Measurements from ENCODE around the gene COX15. TPM values are rescaled to one million over a fixed set of nuclear protein-coding genes. Genes with fewer than 3 reads are reported as not detected.

Gene COX15
- total RNA-seq, 4 donors from 2014 or later: 26.6 to 33.8 (median 32.9) TPM

DNA sequence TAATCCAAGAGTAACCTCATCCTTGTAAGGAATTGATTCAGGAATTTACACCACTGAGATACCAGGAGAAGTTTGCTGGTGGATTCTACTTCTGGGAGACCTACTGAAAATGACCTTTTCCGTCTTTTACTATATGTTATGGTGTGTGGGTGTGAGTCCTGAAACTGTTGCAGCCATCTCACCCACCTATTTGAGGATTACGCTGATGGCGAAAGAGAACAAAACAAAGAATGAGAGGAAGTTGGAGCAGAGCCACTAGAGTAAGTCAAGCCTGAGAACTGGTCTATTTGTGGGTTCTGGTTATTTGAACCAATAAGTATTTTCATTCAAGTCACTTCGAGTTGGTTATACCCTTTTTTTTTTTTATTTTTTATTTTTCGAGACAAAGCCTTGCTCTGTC lies 37.8 kb upstream of the COX15 start:
- DNase-seq: no peak
- Histone ChIP-seq H3K4me1 (no peaks in the 10 kb centered on the region), H3K4me3 (no peak overlapping the region), H3K36me3 (no peaks in the 10 kb centered on the region), H3K27ac (peak overlapping the region in 2 of 4 donors; percentile 15 to 32), H3K27me3 (no peaks in the 10 kb centered on the region), H3K9me3 (no peaks in the 10 kb centered on the region)
- TF ChIP-seq CTCF (IDR thresholded peaks at IDR 0.05): no peak
- no peak for TF ChIP-seq POLR2A (IDR thresholded peaks at IDR 0.05)

DNA sequence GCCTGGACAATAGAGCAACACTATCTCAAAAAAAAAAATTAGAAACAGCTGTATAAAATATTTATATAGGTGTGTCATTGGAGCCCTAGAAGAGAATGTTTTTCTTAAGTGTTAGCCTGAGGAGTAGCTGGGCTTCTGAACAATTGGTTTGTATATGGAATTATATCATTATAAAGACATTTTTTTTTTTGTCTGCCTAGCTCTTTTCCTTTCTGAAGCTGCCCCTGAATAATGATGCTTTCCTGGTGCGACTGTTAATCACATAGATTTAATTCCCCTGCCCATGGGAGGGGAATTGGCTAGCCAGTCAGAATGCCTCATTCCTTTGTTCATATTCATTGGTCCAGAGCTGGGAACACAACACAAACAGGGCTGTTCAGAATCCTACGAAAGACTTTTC lies 36.6 kb upstream of the COX15 start:
- no peaks in the 10 kb centered on the region for H3K9me3 ChIP-seq
- DNase-seq: no peak
- H3K4me1 ChIP-seq: no peaks in the 10 kb centered on the region
- TF ChIP-seq POLR2A (IDR thresholded peaks at IDR 0.05) (no peak), CTCF (IDR thresholded peaks at IDR 0.05) (no peak)
- H3K27me3 ChIP-seq: no peaks in the 10 kb centered on the region
- no peaks in the 10 kb centered on the region for H3K36me3 ChIP-seq
- H3K27ac ChIP-seq: no peak overlapping the region
- no peak overlapping the region for H3K4me3 ChIP-seq

- DNase-seq: no peak
- no peak for TF ChIP-seq CTCF (IDR thresholded peaks at IDR 0.05)
- TF ChIP-seq POLR2A (IDR thresholded peaks at IDR 0.05): no peak
Measured at GRCh38 chr10:99767901-99768300, 36.0 kb upstream of the COX15 start.

DNA sequence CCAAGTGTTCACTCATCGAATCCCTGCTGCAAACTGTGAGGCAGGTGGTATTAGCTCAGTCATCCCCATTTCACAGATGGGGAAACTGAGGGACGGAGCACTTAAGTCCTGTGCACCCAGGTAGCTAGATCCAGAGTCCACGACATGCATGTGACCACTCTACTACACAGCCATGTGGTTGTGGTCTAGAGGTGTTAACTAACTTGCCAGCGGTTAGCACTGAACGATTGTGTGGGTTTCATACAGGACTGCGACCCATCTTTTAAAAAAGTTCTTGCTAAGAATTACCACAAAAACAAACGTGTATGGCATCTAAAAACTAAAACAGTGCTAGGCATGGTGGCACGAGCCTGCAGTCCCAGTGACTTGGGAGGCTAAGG lies 34.4 kb upstream of the COX15 start:
- Histone ChIP-seq H3K27ac (no peak overlapping the region), H3K36me3 (no peaks in the 10 kb centered on the region), H3K4me1 (no peaks in the 10 kb centered on the region), H3K27me3 (no peaks in the 10 kb centered on the region), H3K9me3 (no peaks in the 10 kb centered on the region), H3K4me3 (no peak overlapping the region)
- TF ChIP-seq CTCF (IDR thresholded peaks at IDR 0.05) (no peak), POLR2A (IDR thresholded peaks at IDR 0.05) (no peak)
- DNase-seq: no peak

More at GRCh38 chr10:99767901-99768300, 36.0 kb upstream of the COX15 start:
- H3K36me3 ChIP-seq: no peaks in the 10 kb centered on the region
- no peaks in the 10 kb centered on the region for H3K27me3 ChIP-seq
- no peak overlapping the region for H3K27ac ChIP-seq
- no peaks in the 10 kb centered on the region for H3K9me3 ChIP-seq
- H3K4me1 ChIP-seq: no peaks in the 10 kb centered on the region
- no peak overlapping the region for H3K4me3 ChIP-seq

DNA sequence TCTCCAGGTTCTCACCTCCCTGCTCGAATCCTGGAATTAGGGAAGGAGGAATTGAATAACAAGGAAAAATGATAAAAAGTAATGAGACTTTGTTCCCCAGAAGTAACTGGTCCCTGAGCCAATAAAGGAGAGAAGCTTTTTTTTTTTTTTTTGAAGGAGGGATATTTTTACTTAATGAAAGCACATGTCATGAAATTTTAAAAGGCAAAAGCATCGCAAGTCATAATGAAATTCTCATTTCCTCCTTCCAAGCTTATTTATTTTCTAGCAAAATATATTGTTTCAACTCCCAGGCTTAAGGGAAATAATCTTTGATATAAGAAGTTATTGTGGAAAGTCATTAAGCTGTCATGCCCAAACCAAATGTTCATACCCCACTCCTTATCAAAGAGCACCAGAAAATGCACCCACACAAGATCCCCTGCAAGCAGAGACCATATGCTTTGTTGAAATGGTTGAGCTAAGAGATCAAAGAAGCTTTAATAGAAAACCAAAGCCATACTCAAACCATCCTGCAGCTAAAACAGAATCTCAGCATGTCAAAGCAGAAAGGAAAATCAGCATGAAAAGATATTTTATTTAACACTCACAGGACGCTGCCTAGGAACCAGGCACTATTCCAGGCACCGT lies 33.9 kb upstream of the COX15 start:
- no peak overlapping the region for H3K4me3 ChIP-seq
- no peak for TF ChIP-seq CTCF (IDR thresholded peaks at IDR 0.05)
- TF ChIP-seq POLR2A (IDR thresholded peaks at IDR 0.05): no peak
- H3K9me3 ChIP-seq: no peaks in the 10 kb centered on the region
- no peak overlapping the region for H3K27ac ChIP-seq
- no peak for DNase-seq
- peaks cover 0 to 2% (median 0%) of the 10 kb centered on the region in 3 donors for H3K36me3 ChIP-seq
- peaks cover 0 to 3% (median 0%) of the 10 kb centered on the region in 4 donors for H3K4me1 ChIP-seq
- H3K27me3 ChIP-seq: no peaks in the 10 kb centered on the region

DNA sequence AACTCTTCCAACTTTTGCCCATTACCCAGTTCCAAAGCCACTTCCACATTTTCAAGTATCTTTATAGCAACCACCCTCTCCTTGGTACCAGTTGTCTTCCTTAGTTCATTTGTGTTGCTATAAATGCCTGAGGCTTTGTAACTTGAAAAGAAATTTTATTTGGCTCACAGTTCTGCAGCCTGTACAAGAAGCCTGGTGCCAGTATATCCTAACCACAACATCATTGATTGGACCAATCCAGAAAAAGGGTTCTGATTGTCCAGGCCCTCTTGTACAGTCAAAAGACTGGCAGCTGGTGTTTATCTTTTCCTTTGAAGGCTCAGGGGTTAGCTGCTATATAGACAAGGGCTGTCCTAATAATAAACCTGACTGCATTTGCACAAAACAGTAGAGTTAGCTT lies 29.4 kb upstream of the COX15 start:
- no peak overlapping the region for H3K4me3 ChIP-seq
- peaks cover 0 to 42% (median 0%) of the 10 kb centered on the region in 3 donors for H3K36me3 ChIP-seq
- H3K4me1 ChIP-seq: peaks cover 0 to 3% (median 0%) of the 10 kb centered on the region in 4 donors
- H3K9me3 ChIP-seq: no peaks in the 10 kb centered on the region
- H3K27ac ChIP-seq: no peak overlapping the region
- H3K27me3 ChIP-seq: no peaks in the 10 kb centered on the region
- no peak for DNase-seq
- TF ChIP-seq CTCF (IDR thresholded peaks at IDR 0.05) (no peak), POLR2A (IDR thresholded peaks at IDR 0.05) (no peak)
